ENCODE measurements around the gene TTC7B. TPM values are rescaled to one million over a fixed set of nuclear protein-coding genes. Genes with fewer than 3 reads are reported as not detected.

TTC7B gene
- total RNA-seq, 2 experiments from 2014 or later, result 5.6 to 7.8 TPM

GRCh38 chr14:90665321-90666000 lies 150.8 kb downstream of the TTC7B start:
- intact Hi-C loops (cut with micrococcal nuclease), result no loop called here
- Mint-ChIP-seq H3K4me1 (ENCODE audit: low read depth) (no peaks in the 10 kb centered on the region), H3K27ac (no peak overlapping the region), H3K36me3 (ENCODE audit: low read depth) (peaks cover 5% of the 10 kb centered on the region), H3K27me3 (no peaks in the 10 kb centered on the region), H3K9me3 (peaks cover 5% of the 10 kb centered on the region), H3K4me3 (no peak overlapping the region)
- DNase-seq (no peak), ATAC-seq (no peak)
- no peak for TF ChIP-seq CTCF (IDR thresholded peaks at IDR 0.05)
- POLR2A ChIA-PET, result no interaction called here
- CTCF ChIA-PET, result interaction anchor here (1.2 kb wide), 1 partner anchor 82 kb away, joined by 3 read pairs; no protein-coding TSS in a partner anchor

- no peak for TF ChIP-seq CTCF (IDR thresholded peaks at IDR 0.05)
- Mint-ChIP-seq H3K27ac (no peak overlapping the region), H3K27me3 (no peaks in the 10 kb centered on the region), H3K4me1 (ENCODE audit: low read depth) (no peaks in the 10 kb centered on the region), H3K36me3 (ENCODE audit: low read depth) (peaks cover 3% of the 10 kb centered on the region), H3K4me3 (no peak overlapping the region), H3K9me3 (peaks cover 3% of the 10 kb centered on the region)
- DNase-seq (no peak), ATAC-seq (no peak)
- intact Hi-C loops (cut with micrococcal nuclease), result no loop called here
- POLR2A ChIA-PET, result no interaction called here
- CTCF ChIA-PET, result interaction anchor here (1.1 kb wide), 1 partner anchor 31 kb away, joined by 3 read pairs; no protein-coding TSS in a partner anchor
These were observed 151.3 kb downstream of the TTC7B start for GRCh38 chr14:90664911-90665310.

- DNase-seq (no peak), ATAC-seq (no peak)
- CTCF ChIA-PET, result interaction anchor here (1.1 kb wide), 1 partner anchor 32 kb away, joined by 3 read pairs; no protein-coding TSS in a partner anchor
- POLR2A ChIA-PET, result no interaction called here
- no peaks in the 10 kb centered on the region for H3K36me3 Mint-ChIP-seq (ENCODE audit: low read depth)
- H3K4me3 Mint-ChIP-seq, result no peak overlapping the region
- no peaks in the 10 kb centered on the region for H3K27me3 Mint-ChIP-seq
- no peak overlapping the region for H3K27ac Mint-ChIP-seq
- intact Hi-C loops (cut with micrococcal nuclease), result no loop called here
- TF ChIP-seq CTCF (IDR thresholded peaks at IDR 0.05), result no peak
- H3K9me3 Mint-ChIP-seq, result no peaks in the 10 kb centered on the region
- H3K4me1 Mint-ChIP-seq (ENCODE audit: low read depth), result peaks cover 11% of the 10 kb centered on the region
These were observed 152.6 kb downstream of the TTC7B start for GRCh38 chr14:90663680-90664079.

GRCh38 chr14:90663140-90663539 lies 153.1 kb downstream of the TTC7B start:
- H3K27me3 Mint-ChIP-seq, result no peaks in the 10 kb centered on the region
- DNase-seq, result no peak
- no peak overlapping the region for H3K4me3 Mint-ChIP-seq
- no peaks in the 10 kb centered on the region for H3K9me3 Mint-ChIP-seq
- H3K4me1 Mint-ChIP-seq (ENCODE audit: low read depth), result peaks cover 15% of the 10 kb centered on the region
- ChIA-PET POLR2A (no interaction called here), CTCF (interaction anchor here (1.5 to 1.9 kb wide), 3 partner anchors 9 to 95 kb away, joined by 5 to 8 read pairs (median 7); no protein-coding TSS in a partner anchor)
- no peak overlapping the region for H3K27ac Mint-ChIP-seq
- no peak for TF ChIP-seq CTCF (IDR thresholded peaks at IDR 0.05)
- intact Hi-C loops (cut with micrococcal nuclease), result no loop called here
- no peak for ATAC-seq
- no peaks in the 10 kb centered on the region for H3K36me3 Mint-ChIP-seq (ENCODE audit: low read depth)

GRCh38 chr14:90661866-90662265 lies 154.4 kb downstream of the TTC7B start:
- intact Hi-C loops (cut with micrococcal nuclease), result no loop called here
- DNase-seq, result no peak
- no peak for TF ChIP-seq CTCF (IDR thresholded peaks at IDR 0.05)
- H3K27me3 Mint-ChIP-seq, result no peaks in the 10 kb centered on the region
- ChIA-PET POLR2A (interaction anchor here (1.2 kb wide), 1 partner anchor 12 kb away, joined by 3 read pairs; no protein-coding TSS in a partner anchor), CTCF (interaction anchor here (1.5 to 1.9 kb wide), 4 partner anchors 8 to 96 kb away, joined by 3 to 8 read pairs (median 6); no protein-coding TSS in a partner anchor)
- H3K36me3 Mint-ChIP-seq (ENCODE audit: low read depth), result no peaks in the 10 kb centered on the region
- H3K4me3 Mint-ChIP-seq, result no peak overlapping the region
- H3K27ac Mint-ChIP-seq, result no peak overlapping the region
- peaks cover 15% of the 10 kb centered on the region for H3K4me1 Mint-ChIP-seq (ENCODE audit: low read depth)
- H3K9me3 Mint-ChIP-seq, result no peaks in the 10 kb centered on the region
- ATAC-seq, result no peak

Measured in activated CD8-positive, alpha-beta T cell treated with anti-CD3 and anti-CD28 coated beads for 36 hours (primary cell).